GM19324 (cell line): ENCODE results near the gene LATS1.
"Not testable (repeated sequence)": the region's sequence is repeated elsewhere in the genome, so short reads cannot be mapped to it uniquely, and the experiment has no call there.

Source experiments
- ATAC-seq: cut with Tn5 transposase; IDR thresholded peaks from one replicate; pipeline ENCODE4 v1.9.1; 2021; ENCODE audit warnings: mild to moderate bottlenecking, moderate library complexity; ENCODE audit not compliant: unreplicated experiment, low FRiP score

Gene LATS1

DNA sequence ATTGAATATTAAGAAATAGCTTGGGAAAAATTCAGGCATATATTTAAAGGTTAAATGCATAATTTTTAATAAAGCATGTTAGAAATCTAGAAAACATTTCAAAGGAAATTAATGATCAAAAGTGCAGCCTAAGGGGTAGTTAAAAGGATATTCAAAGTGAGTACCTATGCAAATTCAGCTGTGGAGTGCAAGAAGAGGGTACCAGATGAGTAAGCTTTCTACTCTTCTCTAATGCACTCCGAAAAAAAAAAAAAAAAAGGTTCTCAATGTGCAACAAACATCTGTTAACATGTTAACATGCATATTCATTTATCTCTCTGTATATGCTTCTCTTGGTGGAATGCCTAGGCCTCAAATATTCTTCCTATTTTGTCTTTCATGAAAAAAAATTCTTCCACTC lies 37.4 kb downstream of the LATS1 start:
- no peak for ATAC-seq

DNA sequence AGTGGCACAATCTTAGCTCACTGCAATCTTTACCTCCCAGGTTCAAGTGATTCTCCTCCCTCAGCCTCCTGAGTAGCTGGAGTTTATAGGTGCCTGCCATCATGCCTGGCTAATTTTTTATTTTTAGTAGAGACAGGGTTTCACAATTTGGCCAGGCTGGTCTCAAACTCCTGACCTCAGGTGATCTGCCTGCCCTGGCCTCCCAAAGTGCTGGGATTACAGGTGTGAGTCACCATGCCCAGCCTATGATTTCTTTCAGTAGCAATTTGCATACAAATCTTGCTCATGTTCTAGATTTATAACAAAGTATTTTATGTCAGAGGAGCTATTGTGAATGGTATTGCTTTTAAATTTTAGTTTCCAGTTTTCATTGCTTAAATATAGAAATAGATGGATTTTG lies 45.6 kb downstream of the LATS1 start:
- ATAC-seq = not testable (repeated sequence)

DNA sequence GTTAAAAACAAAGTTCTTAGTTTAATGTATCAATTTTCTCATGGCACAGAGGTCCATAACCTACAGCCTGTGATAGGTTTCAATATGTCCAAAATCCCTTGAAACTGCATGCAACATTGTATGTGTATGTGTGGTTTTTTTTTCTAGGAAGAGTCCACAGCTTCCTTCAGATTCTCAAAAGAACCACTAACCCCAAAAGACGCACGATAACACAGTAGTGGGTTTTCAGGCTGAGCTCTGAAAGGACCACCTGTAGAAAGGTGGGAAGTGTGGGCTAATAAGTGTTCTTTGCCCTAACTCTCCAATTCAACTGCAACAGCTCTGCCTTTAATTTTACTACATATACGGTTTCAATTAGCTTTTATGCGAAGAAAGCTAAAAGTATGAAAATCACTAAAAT lies 57.9 kb downstream of the LATS1 start:
- no peak for ATAC-seq

DNA sequence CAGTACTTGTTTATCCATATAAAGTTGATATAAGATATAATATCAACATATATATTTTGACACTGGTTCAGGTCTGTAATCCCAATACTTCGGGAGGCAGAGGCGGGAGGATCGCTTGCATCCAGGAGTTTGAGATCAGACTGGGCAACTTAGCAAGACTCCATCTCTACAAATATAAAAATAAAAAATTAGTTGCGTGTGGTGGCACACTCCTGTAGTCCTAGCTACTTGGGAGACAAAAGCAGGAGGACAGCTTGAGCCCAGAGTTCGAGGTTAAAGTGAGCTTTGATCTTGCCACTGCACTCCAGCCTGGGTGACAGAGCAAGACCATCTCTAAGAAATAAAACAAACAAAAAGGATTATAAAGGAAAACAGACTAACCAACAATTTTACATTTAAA lies 60.5 kb downstream of the LATS1 start:
- no peak for ATAC-seq

DNA sequence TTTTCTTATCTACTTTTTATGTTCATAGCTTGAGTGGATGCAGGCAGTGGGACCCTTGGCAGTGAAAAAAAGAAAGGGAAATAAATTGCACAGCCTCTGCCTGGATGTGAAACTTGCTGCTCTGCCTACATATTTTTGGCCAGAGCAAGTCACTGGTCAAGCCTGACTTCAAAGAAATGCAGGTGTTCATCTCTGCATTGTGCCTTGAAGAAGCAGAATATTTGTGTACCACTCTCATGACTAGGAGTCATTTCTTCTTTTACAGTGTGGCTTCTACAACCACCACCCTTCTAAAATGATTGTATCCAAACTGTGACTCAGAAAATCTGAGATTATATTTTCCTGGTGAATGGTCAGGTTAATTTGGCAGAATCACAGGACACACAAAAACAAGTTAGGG lies 66.8 kb downstream of the LATS1 start:
- no peak for ATAC-seq

DNA sequence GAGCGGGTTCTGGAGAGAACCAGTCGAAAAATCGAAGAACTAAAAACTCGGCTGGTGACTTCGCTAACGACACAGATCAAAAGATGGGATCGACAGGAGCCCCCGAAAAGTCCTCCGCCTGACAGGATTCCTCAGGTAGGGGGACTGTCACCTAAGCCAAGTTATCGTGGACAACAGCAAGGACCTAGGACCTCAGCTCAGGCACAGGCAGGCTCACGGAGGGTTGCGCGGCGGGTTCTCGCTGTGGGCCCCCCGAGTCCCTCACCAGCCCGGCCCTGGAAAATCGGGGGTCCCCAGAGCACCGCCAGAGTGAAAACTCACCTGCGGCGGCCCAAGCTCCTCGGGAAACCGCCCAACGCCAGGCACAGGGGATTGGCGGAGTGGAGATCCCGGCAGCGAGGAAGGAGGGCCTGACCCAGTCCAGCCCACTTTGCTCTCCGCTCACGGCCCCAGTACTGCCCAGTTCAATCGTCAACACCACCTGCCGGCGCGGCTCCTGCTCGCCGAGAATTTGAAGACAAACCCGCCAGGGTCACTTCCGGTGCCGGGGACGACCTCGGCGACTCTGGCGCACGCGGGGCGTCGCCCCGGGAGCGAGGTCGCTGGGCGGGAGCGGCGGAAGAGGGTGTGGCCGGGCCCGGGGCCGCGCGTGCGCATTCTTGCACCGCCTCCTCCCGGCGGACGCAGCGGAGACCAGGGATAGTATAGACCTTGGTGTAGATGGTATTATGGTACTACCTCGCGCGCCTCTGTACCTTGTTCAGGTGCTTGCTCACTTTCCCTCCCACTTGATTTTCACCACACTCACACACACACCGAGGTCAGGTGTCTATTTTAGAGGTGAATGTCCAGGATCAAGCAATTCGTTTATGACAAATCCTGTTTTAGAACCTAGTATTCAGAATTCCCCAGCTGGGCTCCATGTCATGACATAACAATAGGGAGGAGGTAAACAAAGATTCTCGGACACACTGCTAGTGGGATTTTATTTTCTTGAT lies 69.5 kb downstream of the LATS1 start, which contains the start of gene KATNA1:
Gene KATNA1, minus strand, starts transcription at position 567 of the 998 bp plus-strand sequence. CDS start 10,167 bp downstream, outside the sequence.
- ATAC-seq = peak; percentile 94

DNA sequence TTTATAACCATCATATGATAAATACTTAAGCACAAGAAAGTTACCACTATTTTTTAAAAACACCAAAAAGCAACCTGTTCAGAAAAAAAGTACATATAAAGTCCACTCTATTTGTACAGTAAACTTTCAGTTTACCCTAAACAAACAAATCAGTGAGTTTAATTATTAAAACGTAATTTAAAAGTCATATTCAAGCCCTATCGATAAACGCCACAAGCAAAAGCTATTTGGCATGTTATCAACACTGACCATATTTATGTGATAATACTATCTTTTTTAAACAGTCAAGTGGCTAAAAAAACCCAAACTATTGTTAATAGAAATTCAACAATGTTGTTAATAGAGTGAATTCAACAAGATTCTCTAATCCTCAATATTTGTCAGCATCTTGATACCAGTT lies 71.3 kb downstream of the LATS1 start:
- no peak for ATAC-seq

DNA sequence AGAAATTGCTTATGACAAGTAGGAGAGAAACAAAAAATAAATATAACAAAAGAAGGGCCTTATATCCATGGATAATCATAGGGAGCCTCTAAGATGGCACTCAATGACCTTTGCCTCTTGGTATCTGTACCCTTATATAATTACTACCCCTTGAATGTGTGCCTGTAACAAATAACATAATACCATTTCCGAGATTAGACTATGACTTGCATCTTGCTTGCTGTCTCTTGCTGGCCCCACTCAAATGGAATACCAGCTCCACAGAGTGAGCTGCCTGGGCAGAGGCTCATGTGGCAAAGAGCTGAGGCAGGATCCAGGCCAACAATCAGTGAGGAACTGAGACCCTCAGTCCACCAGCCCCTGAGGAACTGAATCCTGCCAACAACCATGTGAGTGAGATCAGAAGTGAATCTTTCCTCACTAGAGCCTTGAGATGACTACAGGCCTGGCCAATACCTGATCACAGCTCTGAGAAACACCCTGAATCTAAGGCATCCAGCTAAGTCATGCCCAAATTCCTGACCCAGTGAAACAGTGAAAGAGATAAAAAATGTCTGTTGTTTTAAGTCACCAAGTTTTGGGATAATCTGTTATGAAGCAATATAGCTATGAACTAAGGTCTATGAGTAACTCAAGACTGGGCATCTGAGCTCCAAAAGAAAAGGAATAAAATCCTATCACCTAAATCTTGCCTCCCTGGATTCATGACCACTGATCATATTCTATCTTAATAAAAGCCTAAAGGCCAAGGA lies 74.9 kb downstream of the LATS1 start:
- ATAC-seq = no peak

DNA sequence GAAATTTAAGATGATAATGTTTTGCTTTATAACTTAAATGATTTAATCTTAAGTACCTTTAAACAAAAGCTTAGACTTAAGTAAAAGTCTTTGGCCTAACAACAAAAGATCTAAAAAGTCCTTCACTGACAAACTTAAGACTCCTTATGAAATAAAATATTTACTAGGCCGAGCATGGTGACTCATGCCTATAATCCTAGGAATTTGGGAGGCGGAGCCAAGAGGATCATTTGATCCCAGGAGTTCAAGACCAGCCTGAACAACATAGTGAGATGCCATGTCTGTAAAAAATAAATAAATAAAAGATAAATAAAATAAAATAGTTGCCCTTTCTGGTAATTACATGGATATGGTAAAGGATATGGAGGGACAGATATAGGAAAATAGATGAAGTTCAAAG lies 81.8 kb downstream of the LATS1 start:
- ATAC-seq = no peak

DNA sequence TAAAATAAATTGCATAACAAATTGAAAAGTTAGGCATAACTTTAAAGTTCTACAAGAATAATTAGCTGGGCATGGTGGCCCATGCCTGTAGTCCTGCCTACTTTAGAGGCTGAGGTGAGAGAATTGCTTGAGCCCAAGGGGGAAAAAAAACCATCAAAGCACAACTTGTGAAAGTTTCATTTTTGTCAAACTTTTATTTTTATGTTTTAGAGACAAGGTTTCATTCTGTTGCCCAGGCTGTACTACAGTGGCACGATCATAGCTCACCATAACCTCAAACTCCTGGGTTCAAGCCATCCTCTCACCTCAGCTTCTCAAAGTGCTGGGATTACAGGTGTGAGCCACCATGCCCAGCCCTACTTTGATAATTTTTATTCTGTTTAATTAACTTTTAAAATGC lies 83.6 kb downstream of the LATS1 start:
- ATAC-seq = no peak

DNA sequence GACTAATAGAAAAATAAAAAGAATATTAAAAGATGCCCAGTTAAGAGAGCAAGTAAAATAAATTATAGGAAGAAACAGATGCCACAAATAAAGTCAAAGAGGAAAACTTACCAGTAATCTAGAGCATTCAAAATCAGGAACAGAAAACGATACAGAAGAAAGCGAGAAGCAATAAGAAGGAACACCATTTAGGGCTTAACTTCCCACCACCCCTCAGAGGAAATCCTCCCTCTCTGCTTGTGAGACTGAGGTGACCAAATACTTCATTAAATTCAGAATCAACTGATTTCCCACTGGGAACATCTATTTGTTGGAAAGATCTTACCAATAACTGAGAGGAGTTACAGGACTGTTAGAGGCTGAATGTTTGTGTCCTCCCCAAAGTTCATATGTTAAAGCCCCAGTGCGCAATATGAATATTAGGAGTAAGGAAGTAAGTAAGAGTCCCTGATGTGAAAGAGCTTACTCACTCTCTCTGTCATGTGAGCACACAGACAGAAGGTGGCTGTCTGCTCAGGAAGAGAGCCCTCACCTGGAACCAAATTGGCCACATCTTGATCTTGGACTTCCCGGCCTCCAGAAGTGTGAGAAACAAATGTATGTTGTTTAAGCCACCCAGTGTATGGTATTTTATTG lies 88.9 kb downstream of the LATS1 start:
- no peak for ATAC-seq

DNA sequence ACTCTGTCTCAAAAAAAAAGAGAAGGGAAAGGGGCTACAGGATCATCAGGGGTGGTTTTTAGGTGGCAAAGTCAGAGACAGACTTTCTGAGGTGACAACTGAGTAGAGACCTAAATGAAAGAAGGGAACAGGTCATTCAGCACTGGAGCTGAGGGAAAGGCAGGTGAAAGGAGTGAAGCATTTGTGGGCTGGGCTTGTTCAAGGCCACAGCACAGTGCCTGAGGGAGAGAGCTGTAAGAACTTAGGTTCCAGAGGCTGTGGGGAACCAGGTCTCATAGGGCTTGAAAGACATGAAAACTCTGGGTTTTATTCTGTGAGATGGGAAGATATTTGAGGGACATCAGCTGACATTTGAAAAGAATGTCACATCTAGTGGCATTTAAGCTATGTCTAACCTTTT lies 90.2 kb downstream of the LATS1 start:
- ATAC-seq = no peak

DNA sequence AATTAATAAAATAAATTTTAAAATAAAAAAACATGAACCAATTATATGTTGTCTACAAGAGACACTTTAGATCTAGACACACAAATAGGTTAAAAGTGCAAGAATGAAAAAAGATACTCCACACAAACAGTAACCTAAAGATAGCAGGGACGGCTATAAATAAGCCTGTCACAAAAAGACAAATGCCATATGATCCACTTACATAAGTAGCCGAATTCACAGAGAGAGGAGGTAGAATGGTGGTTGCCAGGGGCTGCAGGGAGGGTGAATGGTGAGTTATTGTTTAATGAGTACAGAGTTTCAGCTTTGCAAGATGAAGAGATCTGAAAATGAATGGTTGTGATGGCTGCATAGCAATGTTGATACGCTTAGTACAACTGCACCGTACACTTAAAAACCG lies 102.1 kb downstream of the LATS1 start:
- no peak for ATAC-seq

DNA sequence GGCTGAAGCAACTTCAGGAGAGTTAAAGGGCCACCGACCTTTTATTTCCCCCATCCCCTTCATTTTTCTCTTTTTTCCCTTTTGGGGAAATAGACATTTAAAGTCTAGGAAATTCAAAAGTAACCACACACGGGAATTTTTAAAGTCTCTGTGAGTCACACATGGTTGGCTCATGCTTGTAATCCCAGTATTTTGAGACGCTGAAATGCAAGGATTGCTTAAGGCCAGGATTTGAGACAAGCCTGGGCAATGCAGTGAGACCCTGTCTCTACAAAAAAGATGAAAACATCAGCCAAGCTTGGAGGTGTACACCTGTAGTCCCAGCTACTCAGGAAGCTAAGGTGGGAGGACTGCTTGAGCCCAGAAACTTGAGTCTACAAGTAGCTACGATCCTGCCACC lies 103.6 kb downstream of the LATS1 start:
- ATAC-seq = no peak

DNA sequence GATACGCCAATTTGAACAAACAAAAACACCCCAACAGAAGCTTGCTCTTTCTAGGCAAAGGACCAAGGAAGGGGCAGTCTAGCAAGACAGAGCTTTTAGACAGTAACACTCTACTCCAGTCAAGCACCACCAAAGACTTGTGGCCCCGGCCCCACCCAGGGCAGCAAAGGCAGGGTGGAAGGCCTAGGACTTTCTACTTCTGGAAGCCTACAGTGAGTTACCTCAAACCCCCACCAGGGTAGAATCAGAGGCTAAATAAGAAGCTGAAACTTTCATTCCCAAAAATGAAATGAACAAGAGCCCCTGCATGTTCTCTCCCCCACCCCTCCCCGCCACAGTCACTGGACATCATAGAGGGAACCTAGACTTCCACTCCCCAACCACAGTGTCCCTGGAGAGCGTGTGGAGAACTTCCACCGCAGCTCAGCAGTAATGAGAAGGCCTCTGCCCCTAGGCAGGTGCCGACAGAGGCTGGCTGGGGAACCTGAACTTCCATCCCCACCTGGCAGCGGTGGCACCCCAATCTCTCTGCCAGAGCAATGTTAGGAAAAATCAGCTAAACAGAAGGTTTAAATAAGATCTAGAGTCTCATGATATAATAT lies 109.4 kb downstream of the LATS1 start:
- ATAC-seq = no peak
